Natural killer cell treated with Interleukin-12 subunit alpha and Interleukin-12 subunit beta and Interleukin-15 and Interleukin-18, amount 100 ng/mL, for 72 hours (primary cell): ENCODE data around the gene ZNF333. TPM values are rescaled to one million over a fixed set of nuclear protein-coding genes. Genes with fewer than 3 reads are reported as not detected.
"Not testable (repeated sequence)": the region's sequence is repeated elsewhere in the genome, so short reads cannot be mapped to it uniquely, and the experiment has no call there.

Source experiments
- ATAC-seq, 2 donors: fragments of 150-1000 bp; cut with Tn5 transposase in 1 of 2; sonication (Bioruptor Pico), chemical (Tn5 transposase) in 1 of 2; 2 replicates each; pipeline ENCODE4 v1.10.0; 2021
- DNase-seq: peaks from one replicate; pipeline ENCODE4 v3.0.0; 2022; ENCODE audit warnings: low spot score
- H3K27ac Mint-ChIP-seq, 2 donors: 1 replicate in 1 of 2; 2 replicates in 1 of 2; pipeline ENCODE4 v1.8.0; 2022; ENCODE audit warnings: mixed read lengths in 2 of 2, mild to moderate bottlenecking in 1 of 2, moderate library complexity in 1 of 2
- H3K27me3 Mint-ChIP-seq, 2 donors: 1 replicate in 1 of 2; 2 replicates in 1 of 2; pipeline ENCODE4 v1.8.0; 2022; ENCODE audit warnings: mixed read lengths in 2 of 2
- H3K36me3 Mint-ChIP-seq: one replicate; pipeline ENCODE4 v1.8.0; 2022; ENCODE audit warnings: mixed read lengths
- H3K4me1 Mint-ChIP-seq, 2 donors: 1 replicate in 1 of 2; 2 replicates in 1 of 2; pipeline ENCODE4 v1.8.0; 2022; ENCODE audit warnings: low read depth in 2 of 2, mixed read lengths in 2 of 2, mild to moderate bottlenecking in 1 of 2
- H3K4me3 Mint-ChIP-seq: one replicate; pipeline ENCODE4 v1.8.0; 2022; ENCODE audit warnings: mixed read lengths
- H3K9me3 Mint-ChIP-seq: 2 replicates; pipeline ENCODE4 v1.8.0; 2022; ENCODE audit warnings: mixed read lengths
- total RNA-seq, 2 donors: library from RNA; stranded (reverse); gene quantifications; one replicate each; pipeline ENCODE4 v1.2.3, GENCODE V29; 2022

ZNF333 gene
- total RNA-seq, 2 donors from 2014 or later: 18.4 to 21.4 TPM

DNA sequence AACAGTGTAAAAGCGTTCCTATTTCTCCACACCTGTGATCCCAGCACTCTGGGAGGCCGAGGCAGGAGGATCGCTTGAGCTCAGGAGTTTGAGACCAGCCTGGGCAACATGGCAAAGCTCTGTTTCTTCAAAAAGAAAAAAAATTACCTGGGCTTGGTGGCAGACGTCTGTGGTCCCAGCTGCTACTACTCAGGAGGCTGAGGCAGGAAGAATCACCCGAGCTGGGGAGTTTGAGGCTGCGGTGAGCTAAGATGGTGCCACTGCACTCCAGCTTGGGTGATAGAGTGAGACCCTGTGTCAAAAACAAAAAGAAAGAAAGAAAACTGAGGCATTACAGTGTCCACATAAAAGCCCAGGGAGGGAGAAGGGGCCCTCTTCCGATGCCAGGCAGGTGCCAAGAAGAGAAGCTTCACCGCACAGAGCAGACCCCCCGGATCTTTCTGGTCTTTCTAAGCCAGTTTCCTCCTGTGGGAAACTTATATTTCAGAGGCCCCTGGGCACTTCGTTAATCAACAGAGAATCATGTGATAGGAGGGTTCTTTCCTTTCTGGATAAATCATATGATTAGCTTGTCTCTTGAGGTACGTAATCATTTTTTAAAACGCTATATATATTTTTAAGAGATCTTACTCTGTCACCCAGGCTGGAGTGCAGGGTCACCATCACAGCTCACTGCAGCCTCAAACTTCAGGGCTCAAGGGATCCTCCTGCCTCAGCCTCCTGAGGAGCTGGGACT, 88.4 kb downstream of the ZNF333 start, which contains the start of gene ADGRE2:
Gene ADGRE2, minus strand, starts transcription at position 451 of the 736 bp plus-strand sequence. CDS start 1,804 bp downstream, outside the sequence.
- DNase-seq, ATAC-seq, H3K36me3 Mint-ChIP-seq, H3K9me3 Mint-ChIP-seq: not testable (repeated sequence)
- H3K27ac Mint-ChIP-seq: peak within 1 kb of the TSS in 1 of 2 donors; percentile 56
- peaks cover 7 to 16% of the 10 kb centered on the region in 2 donors for H3K4me1 Mint-ChIP-seq
- peak within 1 kb of the TSS; percentile 19 for H3K4me3 Mint-ChIP-seq
- peaks cover 16 to 21% of the 10 kb centered on the region in 2 donors for H3K27me3 Mint-ChIP-seq

DNA sequence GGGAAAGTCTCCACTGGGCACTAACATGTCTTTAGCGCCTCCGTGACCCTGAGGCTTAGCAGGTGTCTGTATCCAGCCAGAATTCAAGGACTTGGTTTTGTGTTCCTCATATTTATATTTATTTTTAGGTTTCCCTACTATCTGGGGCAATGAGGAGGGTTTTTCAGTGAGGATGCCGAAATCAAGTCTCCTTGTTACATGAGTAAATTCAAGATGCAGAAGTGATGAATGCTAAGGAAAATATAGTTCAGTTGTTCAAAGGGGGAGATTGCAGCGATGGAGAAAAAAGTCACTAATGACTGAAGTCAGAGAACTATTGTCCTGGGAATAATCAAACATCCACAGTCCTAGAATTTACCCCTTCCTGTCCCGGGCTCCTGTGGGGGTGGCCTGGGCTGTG, 89.3 kb downstream of the ZNF333 start:
- Mint-ChIP-seq H3K4me1 (peaks cover 7 to 16% of the 10 kb centered on the region in 2 donors), H3K9me3 (no peaks in the 10 kb centered on the region), H3K27ac (no peak overlapping the region), H3K36me3 (no peaks in the 10 kb centered on the region), H3K27me3 (peaks cover 15 to 16% of the 10 kb centered on the region in 2 donors), H3K4me3 (no peak overlapping the region)
- DNase-seq: no peak
- ATAC-seq: no peak

DNA sequence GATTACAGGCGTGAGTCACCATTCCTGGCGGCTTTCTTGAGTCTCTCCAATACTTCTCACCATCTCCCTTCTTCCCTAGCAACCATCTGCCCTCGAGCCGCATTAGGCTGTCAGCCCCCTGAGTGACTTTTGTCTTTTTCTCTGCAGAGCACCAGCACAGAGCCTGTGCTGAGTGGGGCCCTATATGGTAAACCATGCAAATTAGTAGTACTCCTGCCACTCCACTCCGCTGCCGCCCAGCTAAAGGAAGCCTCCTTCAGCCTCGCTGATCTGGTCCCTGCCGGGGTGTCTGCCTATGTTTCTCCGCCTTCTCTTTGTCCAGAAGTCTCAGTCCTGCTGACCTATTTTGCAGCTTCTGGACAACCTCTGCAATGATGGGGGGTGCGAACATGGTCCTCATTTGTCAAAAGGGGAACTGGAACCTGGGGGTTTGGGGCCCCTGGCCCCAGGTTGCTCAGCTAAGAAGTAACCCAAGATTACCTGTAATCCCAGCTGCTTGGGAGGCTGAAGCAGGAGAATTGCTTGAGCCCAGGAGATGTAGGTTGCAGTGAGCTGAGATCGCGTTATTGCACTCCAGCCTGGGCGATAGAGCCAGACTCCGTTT, 90.9 kb downstream of the ZNF333 start:
- H3K27ac Mint-ChIP-seq, H3K4me3 Mint-ChIP-seq, ATAC-seq: not testable (repeated sequence)

DNA sequence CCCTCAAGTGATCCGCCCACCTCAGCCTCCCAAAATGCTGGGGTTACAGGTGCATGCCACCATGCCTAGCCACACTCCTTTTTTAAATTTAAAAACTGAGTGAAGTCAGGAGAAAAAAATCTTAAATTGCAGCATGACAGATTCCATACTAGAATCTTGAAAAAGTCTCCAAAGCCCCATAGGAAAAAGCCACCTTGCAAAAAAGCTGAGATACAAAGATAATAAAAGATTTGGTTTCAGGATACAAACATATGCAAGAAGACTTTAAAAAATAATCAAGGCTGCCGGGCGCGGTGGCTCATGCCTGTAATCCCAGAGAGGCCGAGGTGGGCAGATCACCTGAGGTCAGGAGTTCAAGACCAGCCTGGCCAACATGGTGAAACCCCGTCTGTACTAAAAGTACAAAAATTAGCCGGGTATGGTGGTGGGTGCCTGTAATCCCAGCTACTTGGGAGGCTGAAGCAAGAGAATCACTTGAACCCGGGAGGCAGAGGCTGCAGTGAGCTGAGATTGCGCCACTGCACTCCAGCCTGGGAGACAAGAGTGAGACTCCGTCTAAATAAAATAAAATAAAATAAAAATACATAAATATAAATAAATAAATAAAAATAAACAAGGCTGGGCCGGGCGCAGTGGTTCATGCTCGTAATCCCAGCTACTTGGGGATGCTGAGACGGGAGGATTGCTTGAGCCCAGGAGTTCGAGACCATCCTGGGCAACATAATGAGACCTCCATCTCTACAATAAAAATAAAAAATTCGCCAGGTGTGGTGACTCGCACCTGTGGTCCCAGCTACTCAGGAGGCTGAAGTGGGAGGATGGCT, 92.1 kb downstream of the ZNF333 start:
- not testable (repeated sequence) for DNase-seq, H3K36me3 Mint-ChIP-seq, ATAC-seq, H3K27ac Mint-ChIP-seq, H3K4me3 Mint-ChIP-seq, H3K9me3 Mint-ChIP-seq
- Mint-ChIP-seq H3K27me3 (peaks cover 8 to 11% of the 10 kb centered on the region in 2 donors), H3K4me1 (peaks cover 17 to 28% of the 10 kb centered on the region in 2 donors)

More for the DNA sequence above, 90.9 kb downstream of the ZNF333 start:
- H3K36me3 Mint-ChIP-seq, DNase-seq, H3K9me3 Mint-ChIP-seq: not testable (repeated sequence)
- Mint-ChIP-seq H3K4me1 (peaks cover 18 to 27% of the 10 kb centered on the region in 2 donors), H3K27me3 (peaks cover 14 to 15% of the 10 kb centered on the region in 2 donors)

DNA sequence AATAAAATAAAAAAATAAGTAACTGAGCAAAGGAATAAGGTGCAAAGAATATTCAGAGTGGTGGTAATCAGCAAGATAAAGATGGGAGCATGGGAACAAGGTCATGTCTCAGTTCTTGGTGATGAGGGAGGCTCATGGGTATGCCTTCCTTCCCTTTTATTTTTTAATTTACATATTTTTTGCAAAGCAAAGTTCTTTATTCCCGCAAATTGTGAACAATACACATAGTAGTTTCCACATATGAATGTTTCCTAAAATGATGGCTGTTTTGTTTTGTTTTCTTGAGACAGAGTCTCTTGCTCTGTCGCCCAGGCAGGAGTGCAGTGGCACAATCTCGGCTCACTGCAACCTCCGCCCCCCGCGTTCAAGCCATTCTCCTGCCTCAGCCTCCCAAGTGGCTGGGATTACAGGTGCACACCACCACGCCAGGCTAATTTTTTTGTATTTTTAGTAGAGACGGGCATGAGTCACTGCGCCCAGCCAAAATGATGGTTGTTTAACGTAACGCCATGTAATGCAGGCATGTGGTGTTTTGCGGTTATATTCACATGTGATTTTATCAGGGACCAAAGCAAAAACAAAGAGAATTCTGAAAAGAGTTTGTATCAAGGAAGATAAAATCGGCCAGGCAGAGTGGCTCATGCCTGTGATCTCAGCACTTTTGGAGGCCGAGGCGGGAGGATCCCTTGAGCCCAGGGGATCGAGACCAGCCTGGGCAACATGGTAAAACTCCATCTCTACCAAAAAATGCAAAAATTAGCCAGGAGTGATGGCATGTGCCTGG, 93.0 kb downstream of the ZNF333 start:
- H3K9me3 Mint-ChIP-seq: peaks cover 3% of the 10 kb centered on the region
- H3K4me1 Mint-ChIP-seq: peaks cover 17 to 28% of the 10 kb centered on the region in 2 donors
- peak overlapping the region; percentile 37 for H3K4me3 Mint-ChIP-seq
- no peak for ATAC-seq
- no peaks in the 10 kb centered on the region for H3K36me3 Mint-ChIP-seq
- H3K27ac Mint-ChIP-seq: peak overlapping the region; percentile 35 to 93
- peaks cover 7 to 8% of the 10 kb centered on the region in 2 donors for H3K27me3 Mint-ChIP-seq
- DNase-seq: no peak

Other genes starting within 250 kb of the ZNF333 start
- gene PTGER1, start 214.7 kb upstream of the ZNF333 start, total RNA-seq: under 1 TPM; 0.31 to 0.67 TPM
- gene GIPC1, start 193.9 kb upstream of the ZNF333 start, total RNA-seq: 10 to 100 TPM; 29.9 to 31.7 TPM
- gene DNAJB1, start 171.7 kb upstream of the ZNF333 start, total RNA-seq: 10 to 100 TPM; 65.3 to 68.8 TPM
- 100 to 1,000 TPM in 1 of 2 donors, 10 to 100 TPM in 1; 74.0 to 110 TPM for gene TECR, start 160.5 kb upstream of the ZNF333 start, total RNA-seq
- gene NDUFB7, start 118.0 kb upstream of the ZNF333 start, total RNA-seq: 100 to 1,000 TPM; 109 to 167 TPM
- gene CLEC17A, start 107.0 kb upstream of the ZNF333 start, total RNA-seq: under 1 TPM in 1 of 2 donors, not detected in 1; 0.28 TPM
- under 1 TPM in 1 of 2 donors, not detected in 1; 0.45 TPM for gene ADGRE3, start 15.2 kb upstream of the ZNF333 start, total RNA-seq
- gene ADGRE2, start 88.5 kb downstream of the ZNF333 start, total RNA-seq: 1 to 10 TPM; 4.4 to 4.6 TPM
- gene OR7A5, start 145.1 kb downstream of the ZNF333 start, total RNA-seq: not detected
- gene OR7C1, start 145.1 kb downstream of the ZNF333 start, total RNA-seq: not detected
- gene OR7A10, start 158.9 kb downstream of the ZNF333 start, total RNA-seq: not detected
- gene OR7A17, start 196.1 kb downstream of the ZNF333 start, total RNA-seq: not detected